Activated CD8-positive, alpha-beta memory T cell treated with anti-CD3 and anti-CD28 coated beads, Interleukin-2, amount 50 U/mL, for 1 hour (primary cell): Measurements from ENCODE around the gene SLC25A20.
A peak's percentile ranks its signal among the peaks of the same experiment; 100 is the strongest.
"Not testable (repeated sequence)": the region's sequence is repeated elsewhere in the genome, so short reads cannot be mapped to it uniquely, and the experiment has no call there.

Source experiments
- DNase-seq: peaks from one replicate; pipeline ENCODE4 v3.0.0-alpha.2; 2020; ENCODE audit errors: extremely low read depth

SLC25A20 gene, protein sequence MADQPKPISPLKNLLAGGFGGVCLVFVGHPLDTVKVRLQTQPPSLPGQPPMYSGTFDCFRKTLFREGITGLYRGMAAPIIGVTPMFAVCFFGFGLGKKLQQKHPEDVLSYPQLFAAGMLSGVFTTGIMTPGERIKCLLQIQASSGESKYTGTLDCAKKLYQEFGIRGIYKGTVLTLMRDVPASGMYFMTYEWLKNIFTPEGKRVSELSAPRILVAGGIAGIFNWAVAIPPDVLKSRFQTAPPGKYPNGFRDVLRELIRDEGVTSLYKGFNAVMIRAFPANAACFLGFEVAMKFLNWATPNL

GRCh38 chr3:48898383-48899234, at the start of gene SLC25A20:
Gene SLC25A20, minus strand, starts transcription at chr3:48898882. Its CDS starts 88 bp downstream, at chr3:48898794.
- DNase-seq: peak; percentile 50

- no peak for DNase-seq
These were observed 47.3 kb upstream of the SLC25A20 start for GRCh38 chr3:48945891-48946549.

DNA sequence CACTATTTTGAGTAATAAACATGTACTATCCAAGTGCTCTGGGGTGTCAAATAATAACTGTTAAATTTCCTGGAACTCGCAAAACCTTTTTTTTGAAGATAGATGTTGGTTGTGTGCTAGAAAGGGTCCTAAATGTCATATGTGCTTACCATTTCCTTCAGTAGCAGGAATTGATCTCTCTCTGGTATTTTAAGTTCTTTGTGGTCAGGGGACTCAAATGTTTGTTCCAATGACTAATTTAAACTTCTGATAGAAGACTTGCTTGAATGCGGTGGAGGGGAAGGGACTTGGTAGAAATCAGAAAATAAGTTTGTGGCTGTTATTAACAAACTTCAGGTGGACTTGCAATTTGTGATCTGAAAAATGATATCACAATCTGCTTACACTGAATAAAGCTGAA, 46.8 kb upstream of the SLC25A20 start:
- no peak for DNase-seq

- no peak for DNase-seq
These were observed 40.0 kb upstream of the SLC25A20 start for GRCh38 chr3:48938689-48939088.

DNA sequence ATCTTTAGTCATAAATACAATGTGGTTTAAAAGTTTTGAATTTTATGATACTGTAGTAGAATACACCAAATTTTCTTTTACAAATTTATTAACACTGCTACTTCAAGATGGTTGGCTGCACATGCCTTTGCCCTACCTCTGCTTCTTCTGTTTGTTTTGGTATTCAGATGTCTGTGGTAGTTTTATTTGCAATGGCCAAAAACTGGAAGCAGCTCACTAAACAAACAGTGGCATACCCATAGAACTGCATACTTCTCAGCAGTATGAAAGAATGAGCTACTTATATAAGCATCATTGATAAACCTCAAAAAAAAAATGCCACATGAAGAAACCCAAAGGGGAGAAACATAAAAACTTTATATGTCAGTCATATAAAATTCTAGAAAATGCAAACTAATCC, 39.5 kb upstream of the SLC25A20 start:
- DNase-seq: no peak

- DNase-seq: no peak
These were observed 36.8 kb upstream of the SLC25A20 start for GRCh38 chr3:48935530-48935929.

DNA sequence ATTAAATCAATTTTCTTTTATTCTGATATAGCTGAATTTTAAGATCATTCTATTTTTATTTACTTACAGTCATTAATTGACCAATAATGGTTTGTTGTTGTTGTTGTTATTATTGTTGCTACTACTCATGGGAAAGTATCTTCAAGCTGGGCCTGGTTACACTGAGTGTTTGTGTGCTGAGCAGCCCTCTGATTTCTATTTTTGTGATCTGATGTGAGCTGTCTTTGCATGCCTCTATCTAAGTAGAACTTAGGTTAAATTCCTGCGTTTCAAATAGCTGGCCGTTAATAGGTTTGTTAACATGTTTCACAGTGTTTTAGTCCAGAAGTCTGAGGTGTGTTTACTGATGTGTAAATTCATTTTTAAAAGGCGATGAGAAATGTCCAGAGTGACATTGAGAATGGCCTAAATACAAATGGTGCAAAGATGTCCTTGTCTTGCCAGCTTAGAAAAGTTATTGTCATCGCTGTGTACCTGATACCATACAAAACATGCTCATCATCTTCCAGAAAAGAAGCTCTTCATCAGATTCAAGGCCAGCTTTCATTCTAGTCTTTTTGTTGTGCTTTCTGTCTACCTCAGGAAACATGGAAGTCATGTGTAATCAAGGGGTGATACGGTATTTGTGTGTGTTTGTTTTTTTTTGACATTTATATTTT, 35.8 kb upstream of the SLC25A20 start:
- DNase-seq: no peak

GRCh38 chr3:48931944-48932580, 33.4 kb upstream of the SLC25A20 start:
- DNase-seq: no peak

DNA sequence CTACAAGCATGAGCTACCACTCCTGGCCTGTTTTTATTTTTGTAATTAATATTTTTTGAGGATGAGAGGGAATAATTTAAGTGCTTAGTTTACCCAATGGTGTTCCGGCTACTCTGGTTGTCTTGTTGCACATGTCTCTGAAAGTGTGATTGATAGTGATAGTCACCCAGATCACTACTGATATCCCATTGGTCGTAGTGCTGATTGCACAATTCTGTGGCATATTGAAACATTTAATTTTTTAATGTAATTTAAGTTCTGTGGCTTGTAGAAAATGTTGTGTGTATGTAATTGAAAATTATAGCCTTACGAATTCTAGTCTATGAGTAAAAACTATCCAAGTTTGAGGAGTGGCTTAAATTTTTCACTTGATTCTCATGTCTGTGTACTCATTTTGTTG, 31.9 kb upstream of the SLC25A20 start:
- DNase-seq: no peak

DNA sequence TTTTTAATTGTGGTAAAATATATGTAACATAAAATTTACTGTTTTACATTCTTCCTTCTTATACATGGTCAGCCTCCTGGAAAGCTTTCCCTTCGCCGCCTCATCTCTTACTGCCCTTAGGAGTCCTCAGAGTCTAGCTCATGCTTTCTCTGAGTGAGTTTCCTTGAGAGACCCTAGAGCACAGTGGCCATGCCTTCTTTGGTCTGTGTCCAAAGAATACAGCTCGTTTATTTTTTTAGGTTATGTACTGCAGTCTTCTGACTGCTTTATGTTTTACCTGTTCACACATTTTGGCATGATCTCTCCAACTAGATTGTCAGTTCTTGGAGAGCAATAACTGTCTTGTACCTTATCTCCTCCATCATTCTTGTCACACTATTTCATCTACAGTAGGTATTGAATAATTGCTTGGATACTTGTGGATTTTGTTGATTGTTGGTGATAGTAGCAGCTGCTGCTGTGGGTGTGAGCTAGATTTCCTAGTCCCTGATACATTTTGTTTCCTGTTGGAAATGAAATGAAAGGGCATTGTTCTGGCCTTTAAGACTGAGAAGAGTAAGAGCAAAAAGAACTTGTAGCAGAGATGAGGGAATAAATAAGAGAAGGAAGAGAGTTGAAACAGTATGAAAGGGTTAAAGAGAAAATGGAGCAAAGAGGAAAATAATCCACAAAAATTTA, 30.8 kb upstream of the SLC25A20 start:
- DNase-seq: no peak

DNA sequence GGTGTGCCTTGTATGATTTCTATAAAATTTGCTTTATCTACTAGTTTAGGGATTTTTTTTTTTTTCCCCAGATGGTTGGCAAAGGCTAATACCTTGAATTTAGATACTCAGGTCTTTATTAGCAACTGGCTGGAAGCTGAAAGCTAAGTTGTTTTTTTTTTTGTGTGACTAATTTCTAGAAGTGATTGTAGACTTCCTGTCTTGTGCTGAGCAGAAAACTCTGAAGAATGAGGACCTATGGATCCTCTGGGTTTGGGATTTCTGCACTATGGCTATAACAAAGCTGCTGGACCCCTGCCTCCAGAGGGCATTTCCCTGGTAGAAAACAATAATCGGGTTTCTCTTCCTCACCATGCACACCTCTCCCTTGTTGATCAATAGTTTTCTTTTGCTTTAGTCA, 30.0 kb upstream of the SLC25A20 start:
- DNase-seq: no peak

GRCh38 chr3:48927928-48928327, 29.2 kb upstream of the SLC25A20 start:
- DNase-seq: no peak

- DNase-seq: no peak
These were observed 28.0 kb upstream of the SLC25A20 start for GRCh38 chr3:48926425-48927392.

DNA sequence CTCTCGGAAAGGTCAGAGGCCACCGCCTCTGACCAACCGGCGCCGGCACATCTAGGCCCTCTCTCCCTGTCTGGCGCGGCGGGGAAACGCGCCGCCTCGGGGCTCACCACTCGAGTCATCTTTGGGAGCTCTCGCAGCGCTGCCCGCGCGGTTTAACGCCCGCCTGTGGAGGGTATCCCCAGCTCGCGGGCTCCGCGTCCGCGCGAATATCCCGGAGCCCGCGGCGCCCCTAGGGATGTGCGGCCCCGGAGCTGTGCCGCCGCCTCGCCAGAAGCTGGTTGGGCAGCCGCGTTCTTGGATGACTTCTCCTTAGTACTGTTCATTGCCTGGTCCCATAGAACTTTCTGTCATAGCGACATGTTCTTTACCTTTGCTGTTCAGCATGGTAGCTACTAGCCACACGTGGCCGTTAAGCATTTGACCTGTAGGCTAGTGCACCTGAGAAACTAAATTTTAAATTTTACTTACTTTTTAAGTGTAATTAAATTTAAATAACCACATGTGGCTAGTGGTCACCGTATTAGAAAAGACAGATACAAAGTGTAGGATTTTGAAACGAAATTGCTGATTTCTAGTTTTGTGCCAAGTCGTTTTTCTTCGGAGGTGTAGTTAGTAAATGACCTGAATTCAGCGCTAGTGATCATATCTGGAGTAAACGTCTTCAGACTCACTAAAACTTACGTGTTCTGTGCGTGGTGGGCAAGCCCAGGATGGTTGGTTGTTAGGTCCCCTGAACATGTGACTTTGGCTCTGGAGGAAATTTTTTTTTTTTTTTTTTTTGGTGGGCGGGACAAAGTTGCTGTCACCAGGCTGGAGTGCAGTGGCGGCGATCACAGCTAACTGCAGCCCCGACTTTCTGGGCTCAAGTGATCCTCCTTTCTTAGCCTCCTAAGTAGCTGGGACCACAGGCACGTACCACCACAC, 20.8 kb upstream of the SLC25A20 start:
- no peak for DNase-seq

DNA sequence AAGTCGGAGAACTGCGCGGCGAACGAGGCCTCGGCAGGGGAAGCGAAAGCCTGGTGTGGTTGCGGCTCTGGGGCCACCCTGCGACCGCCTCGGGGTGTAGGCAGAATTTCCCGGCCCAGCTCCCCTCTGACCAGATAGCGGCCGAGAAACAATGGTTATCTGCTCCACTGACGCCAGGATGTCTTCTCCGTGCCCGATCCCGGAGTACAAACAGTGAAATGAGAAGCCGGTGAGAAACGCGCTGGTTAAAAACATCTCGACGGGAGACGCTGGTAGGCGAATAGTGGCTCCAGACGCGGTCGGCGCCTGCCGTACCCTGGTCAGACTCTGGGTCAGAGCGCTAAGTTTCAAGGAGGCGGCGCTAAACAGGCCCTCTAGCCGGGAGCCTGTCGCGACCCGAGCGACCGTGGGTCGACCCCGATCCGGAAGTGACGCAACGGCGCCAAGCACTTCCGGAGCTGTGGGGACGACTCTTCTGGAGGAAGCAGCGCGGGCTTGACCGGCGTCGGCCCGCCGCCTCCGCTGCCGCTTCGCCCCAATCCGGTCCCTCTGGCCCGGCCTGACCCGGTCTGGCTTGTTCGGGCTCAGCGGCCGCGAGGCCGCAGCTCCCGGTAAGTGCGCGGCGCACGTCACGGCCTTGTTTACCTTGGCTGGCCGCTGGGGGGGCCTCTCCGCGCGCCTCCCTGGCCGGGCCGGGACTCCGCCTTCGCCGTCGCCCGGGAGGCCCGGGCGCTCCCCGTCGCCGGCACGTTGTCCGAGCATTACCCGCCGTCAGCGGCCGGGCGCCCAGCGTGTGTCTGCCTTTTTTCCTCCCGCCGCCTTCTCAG, 19.9 kb upstream of the SLC25A20 start, which contains the start of gene ARIH2:
Gene ARIH2, plus strand, starts transcription at position 455 of the 827 bp plus-strand sequence. CDS start 8,717 bp downstream, outside the sequence.
- DNase-seq: peak; percentile 60

GRCh38 chr3:48915296-48915695, 16.6 kb upstream of the SLC25A20 start:
- DNase-seq: no peak

- not testable (repeated sequence) for DNase-seq
These were observed 8.3 kb upstream of the SLC25A20 start for GRCh38 chr3:48907026-48907425.

- DNase-seq: no peak
These were observed 591 bp upstream of the SLC25A20 start for GRCh38 chr3:48899273-48899672.
